ENCODE measurements around the gene IPO8.

- TF ChIP-seq CTCF (IDR thresholded peaks at IDR 0.05; ENCODE audit: low read length) = no peak
- no peak for TF ChIP-seq EZH2 (IDR thresholded peaks at IDR 0.05; ENCODE audit: borderline replicate concordance, low read length)
These were observed 1.1 kb downstream of the IPO8 start for GRCh38 chr12:30694412-30695198.
